HG02938 (cell line): ENCODE data around the gene IMMT.

ENCODE experiments used
- ATAC-seq: cut with Tn5 transposase; IDR thresholded peaks from one replicate; pipeline ENCODE4 v1.9.1; 2021; ENCODE audit warnings: mild to moderate bottlenecking, moderate library complexity; ENCODE audit not compliant: unreplicated experiment

The IMMT gene

DNA sequence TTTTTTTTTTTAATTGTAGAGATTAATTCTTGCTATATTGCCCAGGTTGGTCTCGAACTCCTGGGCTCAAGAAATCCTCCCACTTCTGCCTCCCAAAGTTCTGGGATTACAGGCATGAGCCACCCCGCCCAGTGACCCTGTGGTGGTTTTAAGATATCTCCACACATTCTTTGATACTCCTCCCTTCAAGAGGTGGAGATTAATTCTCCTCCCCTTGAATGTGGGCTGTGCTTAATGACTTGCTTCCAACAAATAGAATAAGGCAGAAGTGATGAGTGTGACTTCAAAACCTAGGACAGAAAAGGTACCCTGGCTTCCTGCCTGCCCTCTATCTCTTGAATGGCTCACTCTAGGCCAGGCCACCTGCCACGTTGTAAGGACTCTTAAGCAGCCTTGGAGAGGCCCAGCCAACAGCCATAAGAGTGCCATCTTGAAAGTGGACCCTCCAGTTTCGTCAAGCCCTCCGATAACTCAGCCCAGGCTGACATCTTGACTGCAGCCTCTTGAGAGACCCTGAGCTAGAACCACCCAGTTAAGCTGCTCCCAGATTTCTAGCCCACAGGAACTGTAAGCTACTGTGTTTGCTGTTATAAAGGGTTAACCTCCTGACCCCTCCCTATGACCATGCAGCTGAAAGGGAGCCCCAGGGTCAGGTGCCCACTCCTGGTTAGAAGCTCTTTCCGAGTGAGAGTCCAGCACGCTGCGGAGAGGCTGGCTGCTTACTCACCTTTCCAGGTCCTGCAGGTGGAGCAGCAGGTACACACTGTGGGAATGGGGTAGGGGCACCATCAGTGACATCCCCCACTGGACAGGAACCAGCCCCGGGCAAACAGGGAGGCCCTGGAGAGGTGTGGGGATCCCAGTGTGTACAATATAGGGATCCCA, 31.6 kb upstream of the IMMT start:
- ATAC-seq = no peak

- ATAC-seq = no peak
These were observed 30.8 kb upstream of the IMMT start for GRCh38 chr2:86226070-86226469.

DNA sequence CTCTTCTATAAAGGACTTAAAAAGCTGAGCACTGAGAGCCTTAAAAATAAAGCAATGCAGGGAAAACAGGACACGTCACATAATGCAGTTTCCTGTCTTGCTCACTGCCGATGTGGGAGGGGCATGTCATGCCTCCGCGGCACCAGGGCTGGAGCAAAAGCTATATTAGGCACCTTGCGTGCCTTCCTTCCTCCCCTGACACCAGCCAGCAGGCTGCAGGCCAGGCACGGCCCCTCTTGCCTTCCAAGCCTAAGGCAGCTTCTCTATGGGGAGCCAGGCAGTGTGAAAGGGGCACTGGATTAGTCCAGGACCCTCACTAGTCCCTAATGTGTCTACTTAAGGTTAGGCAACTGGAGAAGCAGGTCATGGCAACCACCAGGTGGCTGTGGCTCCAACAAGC, 30.3 kb upstream of the IMMT start:
- ATAC-seq = peak; percentile 49

GRCh38 chr2:86224645-86225355, 29.5 kb upstream of the IMMT start:
- ATAC-seq = no peak

- ATAC-seq = no peak
These were observed 28.8 kb upstream of the IMMT start for GRCh38 chr2:86223927-86224560.

DNA sequence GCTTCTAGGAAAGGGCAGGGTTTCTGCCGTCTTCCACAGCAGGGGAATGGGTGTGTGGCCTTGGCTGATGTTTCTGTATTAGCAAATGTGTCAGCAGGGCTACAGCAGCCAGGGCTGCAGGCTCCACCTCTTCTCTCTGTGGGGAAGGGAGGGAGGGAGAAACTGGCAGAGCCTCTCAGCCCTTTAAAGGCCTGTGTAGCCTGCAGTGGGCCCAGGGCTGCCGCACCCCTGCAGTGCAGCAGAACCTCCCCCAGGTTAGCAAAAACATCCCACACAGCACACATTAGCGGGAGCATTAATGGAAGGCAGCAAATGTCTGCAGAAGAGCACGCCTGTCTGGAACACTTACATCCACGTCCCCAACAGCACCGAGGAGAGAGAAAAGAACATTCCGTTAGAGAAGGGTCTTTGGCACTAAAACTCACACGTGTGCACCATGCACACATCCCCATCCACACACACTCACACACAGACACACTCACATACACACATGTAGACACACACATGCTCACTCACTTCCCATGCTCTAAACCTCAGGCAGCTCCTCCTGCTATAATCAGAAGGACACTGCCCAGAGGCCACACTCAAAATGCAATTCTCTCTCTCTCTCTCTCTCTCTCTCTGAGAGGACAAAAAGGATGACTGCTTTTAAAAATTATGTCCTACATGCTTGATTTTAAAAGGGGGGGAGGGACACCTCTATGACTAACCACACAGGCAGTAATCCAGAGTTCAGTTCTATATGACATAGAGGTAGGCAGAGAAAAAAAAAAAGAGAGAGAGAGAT, 28.1 kb upstream of the IMMT start:
- no peak for ATAC-seq

- no peak for ATAC-seq
These were observed 25.9 kb upstream of the IMMT start for GRCh38 chr2:86221066-86221684.

DNA sequence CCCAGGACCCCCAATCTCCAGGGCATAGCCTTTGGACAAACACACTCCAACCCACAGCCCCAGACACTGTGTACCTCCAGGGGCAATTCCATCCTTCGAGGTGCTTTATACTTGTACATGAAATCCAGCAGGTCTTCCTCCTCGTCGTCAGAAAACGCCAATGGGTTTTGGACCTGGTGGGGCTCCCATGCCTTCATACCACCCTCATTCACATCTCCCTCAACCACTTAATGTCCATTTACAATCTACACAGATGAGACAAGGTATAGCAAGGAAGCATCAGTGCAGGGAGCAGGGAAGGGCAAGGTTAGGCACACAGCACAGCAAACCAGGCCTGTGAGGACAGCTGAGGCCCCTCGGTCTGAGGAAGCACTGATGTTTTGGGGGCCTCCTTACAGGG, 24.6 kb upstream of the IMMT start:
- no peak for ATAC-seq

DNA sequence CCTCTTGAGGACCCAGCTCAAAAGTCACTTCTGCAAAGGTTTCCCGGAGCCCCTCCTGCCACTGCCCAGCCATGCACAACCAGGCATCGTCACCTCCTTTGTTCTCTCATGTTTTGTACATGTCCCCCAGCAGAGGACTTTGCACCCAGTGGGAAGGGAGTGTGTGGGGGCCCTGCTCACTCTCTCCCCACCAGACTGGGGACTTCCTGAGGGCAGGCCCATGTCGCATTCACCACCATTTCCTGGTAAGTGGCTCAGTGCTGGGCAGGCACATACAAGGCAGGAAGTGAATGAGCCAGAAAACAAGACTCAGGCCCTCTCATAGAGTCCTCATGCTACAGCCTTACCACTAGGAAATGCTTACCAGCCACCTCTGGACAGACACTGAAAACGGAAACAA, 22.9 kb upstream of the IMMT start:
- no peak for ATAC-seq

DNA sequence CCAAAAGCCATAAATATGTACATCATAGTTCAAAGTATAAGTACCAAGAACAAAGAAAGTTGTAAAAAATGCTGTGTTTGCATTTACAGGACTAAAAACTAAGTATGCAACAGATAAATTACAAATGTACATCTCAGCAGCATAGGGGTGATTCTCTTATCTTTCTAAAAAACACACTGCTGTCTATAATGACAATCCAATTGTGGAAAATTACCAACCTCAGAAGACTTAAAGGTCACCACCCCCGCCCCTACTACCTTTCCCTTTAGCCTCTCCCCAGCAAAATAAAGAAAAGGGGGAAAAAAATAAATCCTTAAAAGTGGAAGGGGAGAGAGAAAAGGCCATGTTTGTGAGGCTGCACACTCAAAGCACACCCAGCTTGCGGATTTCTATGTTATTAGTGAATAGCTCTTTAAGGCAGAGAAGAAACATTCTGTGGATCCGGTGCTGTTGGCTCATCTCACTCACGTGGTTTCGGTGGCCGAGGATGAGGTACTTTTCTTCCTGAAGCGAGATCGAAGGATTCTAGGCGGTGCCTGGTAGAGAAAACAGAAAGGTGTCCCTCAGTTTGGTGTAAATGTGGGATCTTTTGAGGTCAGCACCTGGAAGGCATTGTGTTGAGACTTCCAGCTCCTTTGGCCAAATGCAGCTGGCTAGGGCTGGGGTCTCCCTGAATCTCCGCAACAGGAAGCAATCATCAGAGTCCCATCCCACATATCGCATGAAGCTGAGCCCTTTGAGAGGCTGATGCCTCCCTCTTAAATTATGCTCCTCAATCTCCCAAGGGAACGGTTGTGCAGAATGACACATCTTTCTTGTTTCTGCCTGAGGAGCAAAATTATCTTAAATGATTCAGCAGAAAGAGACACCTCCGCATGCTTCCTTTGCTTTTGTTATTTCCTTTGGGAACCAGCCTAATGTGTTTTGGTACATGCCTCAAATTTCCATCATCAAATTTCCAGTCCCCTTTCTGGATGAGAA, 21.6 kb upstream of the IMMT start:
- no peak for ATAC-seq

- ATAC-seq = no peak
These were observed 19.2 kb upstream of the IMMT start for GRCh38 chr2:86214503-86214832.

- ATAC-seq = no peak
These were observed 18.6 kb upstream of the IMMT start for GRCh38 chr2:86213699-86214502.

GRCh38 chr2:86213056-86213455, 17.8 kb upstream of the IMMT start:
- ATAC-seq = no peak

- ATAC-seq = no peak
These were observed 16.5 kb upstream of the IMMT start for GRCh38 chr2:86211796-86212188.

GRCh38 chr2:86211033-86211795, 16.0 kb upstream of the IMMT start:
- no peak for ATAC-seq

DNA sequence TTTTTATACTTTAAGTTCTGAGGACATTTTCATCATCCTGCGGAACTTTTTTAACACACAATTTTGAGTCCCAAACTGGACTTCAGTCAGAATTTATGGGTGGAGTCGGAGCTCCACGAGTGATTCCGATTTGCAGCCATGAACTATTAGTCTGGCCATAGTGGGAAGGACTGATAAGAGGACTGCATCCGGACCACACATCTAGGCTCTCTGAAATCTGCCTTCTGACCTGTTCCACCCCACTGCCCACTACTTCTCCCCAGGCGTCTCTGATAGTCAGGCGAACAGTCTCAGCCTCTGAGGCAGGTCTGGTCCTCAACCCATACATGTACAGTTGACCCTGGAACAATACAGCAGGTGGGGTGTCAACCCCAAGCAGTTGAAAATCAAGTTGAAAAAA, 9.2 kb upstream of the IMMT start:
- no peak for ATAC-seq

DNA sequence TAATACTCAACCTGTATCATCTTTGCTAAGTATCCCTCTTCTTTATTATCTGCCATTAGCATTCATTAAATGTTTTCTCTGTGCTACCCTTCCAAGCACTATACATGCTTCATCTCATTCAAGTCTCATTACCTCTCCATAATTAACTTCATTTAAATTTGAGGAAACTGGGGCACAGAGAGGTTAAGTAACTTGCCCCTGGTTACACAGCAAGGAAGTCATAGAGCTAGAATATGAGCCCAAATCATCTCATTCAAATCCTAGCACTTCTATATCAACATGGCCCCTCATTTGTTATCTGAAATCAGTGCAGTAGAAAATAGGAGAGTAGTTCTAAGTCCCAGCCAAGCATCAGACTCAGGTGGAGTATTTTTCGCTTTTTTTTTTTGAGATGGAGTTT, 8.4 kb upstream of the IMMT start:
- no peak for ATAC-seq

DNA sequence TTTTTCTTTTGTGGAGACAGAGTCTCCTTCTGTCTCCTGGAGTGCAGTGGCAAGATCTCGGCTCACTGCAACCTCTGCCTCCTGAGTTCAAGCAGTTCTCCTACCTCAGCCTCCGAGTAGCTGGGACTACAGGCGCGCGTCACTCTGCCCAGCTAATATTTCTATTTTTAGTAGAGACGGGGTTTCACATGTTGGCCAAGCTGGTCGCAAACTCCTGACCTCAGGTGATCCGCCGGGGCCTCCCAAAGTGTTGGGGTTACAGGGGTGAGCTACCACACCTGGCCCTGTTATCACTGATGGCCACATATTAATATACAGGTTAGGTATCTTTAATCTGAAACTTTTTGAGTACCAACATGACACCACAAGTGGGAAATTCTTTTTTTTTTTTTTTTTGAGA, 7.4 kb upstream of the IMMT start:
- no peak for ATAC-seq
